Transverse colon (tissue), 4 donors: ENCODE results near the gene SCN9A.

ENCODE experiments used
- POLR2AphosphoS5 ChIP-seq, 3 donors: sonication (generic); formaldehyde crosslinking; IDR thresholded peaks; one replicate each; pipeline ENCODE4 v1.6.1; 2016; ENCODE audit warnings: antibody characterized with exemption in 3 of 3
- TF ChIP-seq, protein P1 (sequence below), 5 experiments: fragments of 200-600 bp in 3 of 5; fragments of 450-650 bp in 2 of 5; sonication (generic) in 3 of 5; IDR thresholded peaks; 1 replicate in 2 of 5; 2 replicates in 3 of 5; pipeline ENCODE4 v1.5.1; 2016 to 2017; ENCODE audit warnings: antibody characterized with exemption in 5 of 5, inconsistent platforms in 3 of 5, mild to moderate bottlenecking in 2 of 5, moderate library complexity in 1 of 5

DNA sequence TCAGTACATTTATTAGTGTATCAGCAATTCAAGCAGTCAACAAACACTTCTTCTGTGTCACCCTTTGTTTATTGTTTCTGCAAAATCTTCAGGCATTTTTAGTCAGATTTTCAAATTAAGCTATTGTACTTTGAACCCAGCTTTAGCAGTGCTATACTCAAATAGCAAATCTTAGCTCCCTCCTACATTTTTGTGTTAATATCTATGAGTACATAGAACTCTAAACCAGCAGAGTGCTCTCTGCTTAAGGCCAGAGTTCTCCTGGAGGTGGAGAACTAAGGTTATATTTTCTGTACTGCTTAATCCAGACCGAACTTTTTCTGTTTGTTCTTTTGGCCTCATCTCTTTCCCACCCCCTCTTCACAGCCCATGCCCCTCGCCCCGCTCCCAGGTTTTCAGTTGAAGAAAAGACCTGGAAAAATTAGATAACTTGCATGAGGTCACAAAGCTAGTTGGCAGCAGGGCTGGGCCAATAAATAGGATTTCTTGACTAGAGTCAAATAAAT lies 218.7 kb downstream of the SCN9A start:
- TF ChIP-seq POLR2AphosphoS5 (IDR thresholded peaks at IDR 0.05): no peak
- TF ChIP-seq, protein P1, sequence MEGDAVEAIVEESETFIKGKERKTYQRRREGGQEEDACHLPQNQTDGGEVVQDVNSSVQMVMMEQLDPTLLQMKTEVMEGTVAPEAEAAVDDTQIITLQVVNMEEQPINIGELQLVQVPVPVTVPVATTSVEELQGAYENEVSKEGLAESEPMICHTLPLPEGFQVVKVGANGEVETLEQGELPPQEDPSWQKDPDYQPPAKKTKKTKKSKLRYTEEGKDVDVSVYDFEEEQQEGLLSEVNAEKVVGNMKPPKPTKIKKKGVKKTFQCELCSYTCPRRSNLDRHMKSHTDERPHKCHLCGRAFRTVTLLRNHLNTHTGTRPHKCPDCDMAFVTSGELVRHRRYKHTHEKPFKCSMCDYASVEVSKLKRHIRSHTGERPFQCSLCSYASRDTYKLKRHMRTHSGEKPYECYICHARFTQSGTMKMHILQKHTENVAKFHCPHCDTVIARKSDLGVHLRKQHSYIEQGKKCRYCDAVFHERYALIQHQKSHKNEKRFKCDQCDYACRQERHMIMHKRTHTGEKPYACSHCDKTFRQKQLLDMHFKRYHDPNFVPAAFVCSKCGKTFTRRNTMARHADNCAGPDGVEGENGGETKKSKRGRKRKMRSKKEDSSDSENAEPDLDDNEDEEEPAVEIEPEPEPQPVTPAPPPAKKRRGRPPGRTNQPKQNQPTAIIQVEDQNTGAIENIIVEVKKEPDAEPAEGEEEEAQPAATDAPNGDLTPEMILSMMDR (IDR thresholded peaks at IDR 0.05): no peak
